Nephron (organoid): Measurements from ENCODE around the gene CHCHD1.
"Not testable (repeated sequence)": the region's sequence is repeated elsewhere in the genome, so short reads cannot be mapped to it uniquely, and the experiment has no call there.

Experiments
- H3K27ac Mint-ChIP-seq, 3 experiments: 2 replicates each; pipeline ENCODE4 v1.8.0; 2020; ENCODE audit warnings: mixed read lengths in 3 of 3, mild to moderate bottlenecking in 2 of 3, moderate library complexity in 1 of 3
- H3K27me3 Mint-ChIP-seq: 2 replicates; pipeline ENCODE4 v1.8.0; 2021; ENCODE audit warnings: low read depth, mild to moderate bottlenecking, moderate library complexity, mixed read lengths
- H3K36me3 Mint-ChIP-seq: 2 replicates; pipeline ENCODE4 v1.8.0; 2020; ENCODE audit warnings: low read depth, mixed read lengths
- H3K4me1 Mint-ChIP-seq: 2 replicates; pipeline ENCODE4 v1.8.0; 2020; ENCODE audit warnings: mixed read lengths
- H3K4me3 Mint-ChIP-seq, 3 experiments: 2 replicates each; pipeline ENCODE4 v1.8.0; 2020; ENCODE audit warnings: mild to moderate bottlenecking in 3 of 3, mixed read lengths in 3 of 3, moderate library complexity in 2 of 3
- H3K9me3 Mint-ChIP-seq: 2 replicates; pipeline ENCODE4 v1.8.0; 2020; ENCODE audit warnings: mixed read lengths
- CTCF ChIP-seq, 3 experiments: fragments of 200-600 bp; sonication (generic); IDR thresholded peaks; one replicate each; pipeline ENCODE4 v1.5.0; 2021; ENCODE audit warnings: antibody characterized with exemption in 3 of 3; ENCODE audit not compliant: unreplicated experiment in 3 of 3

The CHCHD1 gene

GRCh38 chr10:73785721-73786511 is 4.1 kb downstream of the CHCHD1 start:
- no peaks in the 10 kb centered on the region for H3K27me3 Mint-ChIP-seq
- H3K36me3 Mint-ChIP-seq, result peaks cover 13% of the 10 kb centered on the region
- peak overlapping the region; percentile 98 to 100 (median 99) for H3K4me3 Mint-ChIP-seq
- peak overlapping the region; percentile 92 to 100 (median 98) for H3K27ac Mint-ChIP-seq
- no peak for TF ChIP-seq CTCF (IDR thresholded peaks at IDR 0.05; ENCODE audit: unreplicated experiment in 3 of 3)
- H3K9me3 Mint-ChIP-seq, result no peaks in the 10 kb centered on the region
- peaks cover 36% of the 10 kb centered on the region for H3K4me1 Mint-ChIP-seq

GRCh38 chr10:73786512-73786885 is 4.7 kb downstream of the CHCHD1 start:
- H3K27ac Mint-ChIP-seq, result peak overlapping the region; percentile 90 to 100 (median 92)
- H3K36me3 Mint-ChIP-seq, result peaks cover 19% of the 10 kb centered on the region
- peak overlapping the region; percentile 93 to 94 (median 93) for H3K4me3 Mint-ChIP-seq

GRCh38 chr10:73787031-73787800 is 5.4 kb downstream of the CHCHD1 start:
- Mint-ChIP-seq H3K4me1 (peaks cover 29% of the 10 kb centered on the region), H3K36me3 (peaks cover 21% of the 10 kb centered on the region), H3K4me3 (peak overlapping the region; percentile 74 to 93 (median 83)), H3K27ac (peak overlapping the region in 1 of 3 experiments; percentile 46)
- not testable (repeated sequence) for H3K27me3 Mint-ChIP-seq, H3K9me3 Mint-ChIP-seq

More at GRCh38 chr10:73786512-73786885, 4.7 kb downstream of the CHCHD1 start:
- H3K4me1 Mint-ChIP-seq, result peaks cover 34% of the 10 kb centered on the region
- TF ChIP-seq CTCF (IDR thresholded peaks at IDR 0.05; ENCODE audit: unreplicated experiment in 3 of 3), result no peak
- H3K27me3 Mint-ChIP-seq, result no peaks in the 10 kb centered on the region
- no peaks in the 10 kb centered on the region for H3K9me3 Mint-ChIP-seq

- TF ChIP-seq CTCF (IDR thresholded peaks at IDR 0.05; ENCODE audit: unreplicated experiment in 3 of 3), result no peak
- no peaks in the 10 kb centered on the region for H3K9me3 Mint-ChIP-seq
- H3K36me3 Mint-ChIP-seq, result peaks cover 29% of the 10 kb centered on the region
Measured at GRCh38 chr10:73788864-73789658, 7.2 kb downstream of the CHCHD1 start.

GRCh38 chr10:73789659-73790055 is 7.8 kb downstream of the CHCHD1 start:
- Mint-ChIP-seq H3K4me1 (peaks cover 16% of the 10 kb centered on the region), H3K4me3 (peak overlapping the region; percentile 33 to 51 (median 42)), H3K27ac (no peak overlapping the region), H3K27me3 (no peaks in the 10 kb centered on the region), H3K9me3 (no peaks in the 10 kb centered on the region), H3K36me3 (peaks cover 35% of the 10 kb centered on the region)
- no peak for TF ChIP-seq CTCF (IDR thresholded peaks at IDR 0.05; ENCODE audit: unreplicated experiment in 3 of 3)

More at GRCh38 chr10:73788864-73789658, 7.2 kb downstream of the CHCHD1 start:
- Mint-ChIP-seq H3K27ac (no peak overlapping the region), H3K4me1 (peaks cover 16% of the 10 kb centered on the region), H3K27me3 (no peaks in the 10 kb centered on the region), H3K4me3 (peak overlapping the region; percentile 33 to 51 (median 42))
